HG02973 (cell line): Measurements from ENCODE around the gene ZNF518A.

Source experiments
- ATAC-seq: cut with Tn5 transposase; IDR thresholded peaks from one replicate; pipeline ENCODE4 v1.9.1; 2021; ENCODE audit warnings: moderate library complexity; ENCODE audit not compliant: unreplicated experiment

Gene ZNF518A

GRCh38 chr10:96129387-96130325 lies at the start of gene ZNF518A:
Gene ZNF518A, plus strand, starts transcription at chr10:96130297. Its CDS starts 26,026 bp downstream, at chr10:96156323.
- ATAC-seq = peak; percentile 81

- no peak for ATAC-seq
Measured at GRCh38 chr10:96082153-96082552, 47.9 kb upstream of the ZNF518A start.

GRCh38 chr10:96082748-96083147 lies 47.3 kb upstream of the ZNF518A start:
- ATAC-seq = no peak

GRCh38 chr10:96089116-96089515 lies 41.0 kb upstream of the ZNF518A start:
- no peak for ATAC-seq

- peak; percentile 86 for ATAC-seq
Measured at GRCh38 chr10:96089670-96090462, 40.2 kb upstream of the ZNF518A start.

GRCh38 chr10:96090463-96090800 lies 39.7 kb upstream of the ZNF518A start:
- ATAC-seq = no peak

GRCh38 chr10:96092999-96093767 lies 36.9 kb upstream of the ZNF518A start:
- ATAC-seq = no peak

- no peak for ATAC-seq
Measured at GRCh38 chr10:96093948-96094347, 36.1 kb upstream of the ZNF518A start.

GRCh38 chr10:96096958-96097357 lies 33.1 kb upstream of the ZNF518A start:
- ATAC-seq = no peak

GRCh38 chr10:96097865-96098264 lies 32.2 kb upstream of the ZNF518A start:
- no peak for ATAC-seq

- no peak for ATAC-seq
Measured at GRCh38 chr10:96107623-96108038, 22.5 kb upstream of the ZNF518A start.

GRCh38 chr10:96112531-96112930 lies 17.6 kb upstream of the ZNF518A start:
- no peak for ATAC-seq

GRCh38 chr10:96118604-96119450 lies 11.3 kb upstream of the ZNF518A start:
- no peak for ATAC-seq

- no peak for ATAC-seq
Measured at GRCh38 chr10:96122824-96123223, 7.3 kb upstream of the ZNF518A start.

- no peak for ATAC-seq
Measured at GRCh38 chr10:96124230-96125141, 5.6 kb upstream of the ZNF518A start.

GRCh38 chr10:96125142-96125515 lies 5.0 kb upstream of the ZNF518A start:
- ATAC-seq = no peak

- ATAC-seq = peak; percentile 65
Measured at GRCh38 chr10:96130326-96130995, 364 bp downstream of the ZNF518A start.

- ATAC-seq = no peak
Measured at GRCh38 chr10:96131621-96132020, 1.5 kb downstream of the ZNF518A start.

- ATAC-seq = no peak
Measured at GRCh38 chr10:96133135-96133534, 3.0 kb downstream of the ZNF518A start.
